Measurements from ENCODE around the gene TOX3. TPM values are rescaled to one million over a fixed set of nuclear protein-coding genes. Genes with fewer than 3 reads are reported as not detected.

Gene TOX3
- total and polyA plus RNA-seq, 2 experiments from 2014 or later, result 9.8 to 15.6 TPM

- no peaks in the 10 kb centered on the region for H3F3A ChIP-seq (replicated peaks; ENCODE audit: low read depth)
- no peaks in the 10 kb centered on the region for H3K27me3 ChIP-seq (ENCODE audit: insufficient read depth)
- H3K27ac ChIP-seq (ENCODE audit: low read depth), result no peak overlapping the region
- H4K20me1 ChIP-seq (replicated peaks; ENCODE audit: insufficient read depth), result no peaks in the 10 kb centered on the region
- peaks cover 17% of the 10 kb centered on the region for H3K36me3 Mint-ChIP-seq (ENCODE audit: low read depth)
- peaks cover 12% of the 10 kb centered on the region for H3K9me2 ChIP-seq (ENCODE audit: insufficient read depth)
- H3K4me2 ChIP-seq, result no peak overlapping the region
- no peak for ATAC-seq
- peaks cover 54% of the 10 kb centered on the region for H3K4me1 Mint-ChIP-seq
- no peak overlapping the region for H2AFZ ChIP-seq
- TF ChIP-seq ZNF114 (CRISPR knock-in tag; IDR thresholded peaks at IDR 0.05), result no peak
- no peak for TF ChIP-seq REST (IDR thresholded peaks at IDR 0.05; ENCODE audit: unreplicated experiment)
- no peak for TF ChIP-seq CTCF (conservative IDR thresholded peaks at IDR 0.05; ENCODE audit: low read depth in 2 of 2)
- H3K79me2 ChIP-seq (replicated peaks; ENCODE audit: insufficient read depth), result peaks cover 38% of the 10 kb centered on the region
- no peak overlapping the region for H3K4me3 Mint-ChIP-seq
- no peak for DNase-seq (ENCODE audit: low spot score)
- H3K4me1 ChIP-seq (ENCODE audit: insufficient read depth), result peaks cover 62% of the 10 kb centered on the region
- H3K27ac Mint-ChIP-seq, result no peak overlapping the region; the same call in 1 of the 2 replicates
- H3K9me3 Mint-ChIP-seq, result peaks cover 5% of the 10 kb centered on the region; the same call in 2 of the 3 replicates
- H3K27me3 Mint-ChIP-seq (ENCODE audit: insufficient read depth, low read depth, poor library complexity), result no peaks in the 10 kb centered on the region
- H3K36me3 ChIP-seq (ENCODE audit: insufficient read depth), result no peaks in the 10 kb centered on the region
- no peak overlapping the region for H3K4me3 ChIP-seq
Measured at GRCh38 chr16:52471650-52472370, 75.1 kb downstream of the TOX3 start.

GRCh38 chr16:52470585-52470984 lies 76.4 kb downstream of the TOX3 start:
- Histone ChIP-seq H3K4me2 (peak overlapping the region; percentile 21; the same call in 1 of the 2 replicates), H3K36me3 (ENCODE audit: insufficient read depth) (no peaks in the 10 kb centered on the region), H3K4me3 (no peak overlapping the region), H3F3A (replicated peaks; ENCODE audit: low read depth) (no peaks in the 10 kb centered on the region), H4K20me1 (replicated peaks; ENCODE audit: insufficient read depth) (no peaks in the 10 kb centered on the region), H3K79me2 (replicated peaks; ENCODE audit: insufficient read depth) (peaks cover 28% of the 10 kb centered on the region; the same call in 1 of the 2 replicates), H3K4me1 (ENCODE audit: insufficient read depth) (peaks cover 63% of the 10 kb centered on the region), H3K27me3 (ENCODE audit: insufficient read depth) (no peaks in the 10 kb centered on the region), H3K27ac (ENCODE audit: low read depth) (no peak overlapping the region), H2AFZ (no peak overlapping the region), H3K9me2 (ENCODE audit: insufficient read depth) (peaks cover 5% of the 10 kb centered on the region)
- Mint-ChIP-seq H3K4me1 (peaks cover 49% of the 10 kb centered on the region), H3K36me3 (ENCODE audit: low read depth) (peaks cover 17% of the 10 kb centered on the region), H3K27ac (no peak overlapping the region), H3K27me3 (ENCODE audit: insufficient read depth, low read depth, poor library complexity) (no peaks in the 10 kb centered on the region), H3K4me3 (peak overlapping the region; percentile 7; the same call in 1 of the 3 replicates), H3K9me3 (peaks cover 5% of the 10 kb centered on the region; the same call in 2 of the 3 replicates)
- ATAC-seq (peak; percentile 97), DNase-seq (ENCODE audit: low spot score) (peak; percentile 77)
- TF ChIP-seq EZH2 (IDR thresholded peaks at IDR 0.05; ENCODE audit: low read depth, unreplicated experiment) (no peak), ZNF331 (CRISPR knock-in tag; IDR thresholded peaks at IDR 0.05; ENCODE audit: low read depth) (no peak), EZH2phosphoT487 (IDR thresholded peaks at IDR 0.05; ENCODE audit: unreplicated experiment) (no peak), POLR2AphosphoS5 (IDR thresholded peaks at IDR 0.05; ENCODE audit: low read depth) (no peak), ZNF114 (CRISPR knock-in tag; IDR thresholded peaks at IDR 0.05) (no peak), CREB1 (CRISPR knock-in tag; IDR thresholded peaks at IDR 0.05; ENCODE audit: low read depth) (no peak), CTCF (conservative IDR thresholded peaks at IDR 0.05; ENCODE audit: low read depth in 2 of 2) (peak in 1 of 2 experiments; percentile 23; a peak in 2 of 4 replicates), JUNB (IDR thresholded peaks at IDR 0.05; ENCODE audit: unreplicated experiment) (no peak), REST (IDR thresholded peaks at IDR 0.05; ENCODE audit: unreplicated experiment) (no peak), STAT1 (IDR thresholded peaks at IDR 0.05; ENCODE audit: unreplicated experiment) (no peak), NANOG (IDR thresholded peaks at IDR 0.05; ENCODE audit: borderline replicate concordance) (peak; percentile 85; the same call in 1 of the 2 replicates)
